ENCODE data around the gene MAML2.

Gene MAML2

GRCh38 chr11:96215826-96216225 is 127.2 kb downstream of the MAML2 start:
- Histone ChIP-seq H3K79me1 (replicated peaks; ENCODE audit: low read length, poor library complexity, severe bottlenecking) (peaks cover 17% of the 10 kb centered on the region), H3K27ac (ENCODE audit: low read length, poor library complexity, severe bottlenecking) (peak overlapping the region; percentile 81), H2BK120ac (ENCODE audit: low read depth, low read length) (peak overlapping the region; percentile 88), H3K9ac (ENCODE audit: low read length) (peak overlapping the region; percentile 39), H3K27me3 (ENCODE audit: control insufficient read depth in 1 of 2, insufficient read depth in 1 of 2, low read length in 2 of 2) (no peaks in the 10 kb centered on the region), H3K4ac (ENCODE audit: low read depth in 1 of 2, low read length in 2 of 2) (peak overlapping the region in 1 of 2 experiments; percentile 62), H4K8ac (ENCODE audit: low read length) (no peak overlapping the region), H3K23ac (ENCODE audit: low read length in 2 of 2) (no peak overlapping the region), H3K36me3 (ENCODE audit: control insufficient read depth in 1 of 2, insufficient read depth in 2 of 2, low read depth in 1 of 2, low read length in 2 of 2) (no peaks in the 10 kb centered on the region), H2BK15ac (ENCODE audit: low read depth, poor library complexity, severe bottlenecking) (no peak overlapping the region), H2AK5ac (ENCODE audit: low read length, severe bottlenecking) (peak overlapping the region; percentile 65), H3K18ac (ENCODE audit: low read depth in 1 of 2, low read length in 2 of 2) (peak overlapping the region in 1 of 2 experiments; percentile 83), H4K91ac (ENCODE audit: low read length) (no peak overlapping the region), H3K4me3 (ENCODE audit: insufficient read depth in 1 of 2, low read depth in 1 of 2, low read length in 2 of 2) (no peak overlapping the region), H2BK5ac (ENCODE audit: low read depth, low read length, poor library complexity, severe bottlenecking) (no peak overlapping the region), H3K14ac (ENCODE audit: low read length in 2 of 2) (no peak overlapping the region), H3K4me2 (ENCODE audit: low read length, poor library complexity, severe bottlenecking) (no peak overlapping the region), H2BK12ac (ENCODE audit: low read length in 2 of 2) (peak overlapping the region in 1 of 2 experiments; percentile 64), H3K9me3 (ENCODE audit: control insufficient read depth, low read length) (no peaks in the 10 kb centered on the region), H3K4me1 (ENCODE audit: control insufficient read depth, insufficient read depth, low read depth, low read length) (peaks cover 6% of the 10 kb centered on the region), H2AFZ (ENCODE audit: low read depth, low read length) (no peak overlapping the region)
- no peak for DNase-seq

GRCh38 chr11:96215110-96215782 is 127.7 kb downstream of the MAML2 start:
- Histone ChIP-seq H3K14ac (ENCODE audit: low read length in 2 of 2) (no peak overlapping the region), H2AK5ac (ENCODE audit: low read length, severe bottlenecking) (no peak overlapping the region), H2BK5ac (ENCODE audit: low read depth, low read length, poor library complexity, severe bottlenecking) (no peak overlapping the region), H4K91ac (ENCODE audit: low read length) (peak overlapping the region; percentile 85), H3K27ac (ENCODE audit: low read length, poor library complexity, severe bottlenecking) (peak overlapping the region; percentile 81), H3K27me3 (ENCODE audit: control insufficient read depth in 1 of 2, insufficient read depth in 1 of 2, low read length in 2 of 2) (no peaks in the 10 kb centered on the region), H3K18ac (ENCODE audit: low read depth in 1 of 2, low read length in 2 of 2) (peak overlapping the region; percentile 64), H3K9me3 (ENCODE audit: control insufficient read depth, low read length) (no peaks in the 10 kb centered on the region), H4K8ac (ENCODE audit: low read length) (no peak overlapping the region), H2BK12ac (ENCODE audit: low read length in 2 of 2) (peak overlapping the region in 1 of 2 experiments; percentile 29), H3K36me3 (ENCODE audit: control insufficient read depth in 1 of 2, insufficient read depth in 2 of 2, low read depth in 1 of 2, low read length in 2 of 2) (no peaks in the 10 kb centered on the region), H3K4me2 (ENCODE audit: low read length, poor library complexity, severe bottlenecking) (no peak overlapping the region), H3K4ac (ENCODE audit: low read depth in 1 of 2, low read length in 2 of 2) (peak overlapping the region in 1 of 2 experiments; percentile 47), H2BK120ac (ENCODE audit: low read depth, low read length) (peak overlapping the region; percentile 88), H3K9ac (ENCODE audit: low read length) (peak overlapping the region; percentile 39), H2AFZ (ENCODE audit: low read depth, low read length) (no peak overlapping the region), H3K4me3 (ENCODE audit: insufficient read depth in 1 of 2, low read depth in 1 of 2, low read length in 2 of 2) (no peak overlapping the region), H3K23ac (ENCODE audit: low read length in 2 of 2) (no peak overlapping the region), H2BK15ac (ENCODE audit: low read depth, poor library complexity, severe bottlenecking) (no peak overlapping the region), H3K79me1 (replicated peaks; ENCODE audit: low read length, poor library complexity, severe bottlenecking) (peaks cover 17% of the 10 kb centered on the region), H3K4me1 (ENCODE audit: control insufficient read depth, insufficient read depth, low read depth, low read length) (peaks cover 6% of the 10 kb centered on the region)
- WGBS: 5% methylated on average over 7 of the region's 7 CpGs
- peak; percentile 92 for DNase-seq

- H2BK5ac ChIP-seq (ENCODE audit: low read depth, low read length, poor library complexity, severe bottlenecking): no peak overlapping the region
- H3K27ac ChIP-seq (ENCODE audit: low read length, poor library complexity, severe bottlenecking): peak overlapping the region; percentile 81
- H3K9me3 ChIP-seq (ENCODE audit: control insufficient read depth, low read length): no peaks in the 10 kb centered on the region
- no peak overlapping the region for H4K8ac ChIP-seq (ENCODE audit: low read length)
- no peak overlapping the region for H3K4me2 ChIP-seq (ENCODE audit: low read length, poor library complexity, severe bottlenecking)
- H3K27me3 ChIP-seq (ENCODE audit: control insufficient read depth in 1 of 2, insufficient read depth in 1 of 2, low read length in 2 of 2): no peaks in the 10 kb centered on the region
- H3K9ac ChIP-seq (ENCODE audit: low read length): peak overlapping the region; percentile 39
- no peak overlapping the region for H4K91ac ChIP-seq (ENCODE audit: low read length)
- no peak overlapping the region for H2BK120ac ChIP-seq (ENCODE audit: low read depth, low read length)
- H3K4me1 ChIP-seq (ENCODE audit: control insufficient read depth, insufficient read depth, low read depth, low read length): peaks cover 6% of the 10 kb centered on the region
- H3K4ac ChIP-seq (ENCODE audit: low read depth in 1 of 2, low read length in 2 of 2): no peak overlapping the region
- no peak overlapping the region for H3K14ac ChIP-seq (ENCODE audit: low read length in 2 of 2)
- 13% methylated on average over 1 of the region's 1 CpG for WGBS
- H3K79me1 ChIP-seq (replicated peaks; ENCODE audit: low read length, poor library complexity, severe bottlenecking): peaks cover 15% of the 10 kb centered on the region
- no peak overlapping the region for H3K18ac ChIP-seq (ENCODE audit: low read depth in 1 of 2, low read length in 2 of 2)
- no peak overlapping the region for H3K23ac ChIP-seq (ENCODE audit: low read length in 2 of 2)
- no peak overlapping the region for H2BK15ac ChIP-seq (ENCODE audit: low read depth, poor library complexity, severe bottlenecking)
- no peak overlapping the region for H3K4me3 ChIP-seq (ENCODE audit: insufficient read depth in 1 of 2, low read depth in 1 of 2, low read length in 2 of 2)
- no peak overlapping the region for H2AK5ac ChIP-seq (ENCODE audit: low read length, severe bottlenecking)
- DNase-seq: no peak
- H3K36me3 ChIP-seq (ENCODE audit: control insufficient read depth in 1 of 2, insufficient read depth in 2 of 2, low read depth in 1 of 2, low read length in 2 of 2): no peaks in the 10 kb centered on the region
- H2BK12ac ChIP-seq (ENCODE audit: low read length in 2 of 2): no peak overlapping the region
- no peak overlapping the region for H2AFZ ChIP-seq (ENCODE audit: low read depth, low read length)
These were observed 128.3 kb downstream of the MAML2 start for GRCh38 chr11:96214777-96215109.

- H3K4me1 ChIP-seq (ENCODE audit: control insufficient read depth, insufficient read depth, low read depth, low read length): peaks cover 6% of the 10 kb centered on the region
- no peak overlapping the region for H3K4me3 ChIP-seq (ENCODE audit: insufficient read depth in 1 of 2, low read depth in 1 of 2, low read length in 2 of 2)
- no peak overlapping the region for H4K8ac ChIP-seq (ENCODE audit: low read length)
- H3K14ac ChIP-seq (ENCODE audit: low read length in 2 of 2): no peak overlapping the region
- H2AK5ac ChIP-seq (ENCODE audit: low read length, severe bottlenecking): no peak overlapping the region
- H2BK12ac ChIP-seq (ENCODE audit: low read length in 2 of 2): no peak overlapping the region
- no peak overlapping the region for H2BK15ac ChIP-seq (ENCODE audit: low read depth, poor library complexity, severe bottlenecking)
- DNase-seq: peak; percentile 90
- H3K4ac ChIP-seq (ENCODE audit: low read depth in 1 of 2, low read length in 2 of 2): no peak overlapping the region
- H3K36me3 ChIP-seq (ENCODE audit: control insufficient read depth in 1 of 2, insufficient read depth in 2 of 2, low read depth in 1 of 2, low read length in 2 of 2): peaks cover 0 to 3% of the 10 kb centered on the region in 2 experiments
- H3K27ac ChIP-seq (ENCODE audit: low read length, poor library complexity, severe bottlenecking): peak overlapping the region; percentile 51
- H3K9me3 ChIP-seq (ENCODE audit: control insufficient read depth, low read length): no peaks in the 10 kb centered on the region
- H3K9ac ChIP-seq (ENCODE audit: low read length): peak overlapping the region; percentile 50
- no peak overlapping the region for H3K4me2 ChIP-seq (ENCODE audit: low read length, poor library complexity, severe bottlenecking)
- no peak overlapping the region for H2AFZ ChIP-seq (ENCODE audit: low read depth, low read length)
- H2BK120ac ChIP-seq (ENCODE audit: low read depth, low read length): no peak overlapping the region
- H3K27me3 ChIP-seq (ENCODE audit: control insufficient read depth in 1 of 2, insufficient read depth in 1 of 2, low read length in 2 of 2): no peaks in the 10 kb centered on the region
- peak overlapping the region in 1 of 2 experiments; percentile 62 for H3K18ac ChIP-seq (ENCODE audit: low read depth in 1 of 2, low read length in 2 of 2)
- 6% methylated on average over 2 of the region's 2 CpGs for WGBS
- peaks cover 10% of the 10 kb centered on the region for H3K79me1 ChIP-seq (replicated peaks; ENCODE audit: low read length, poor library complexity, severe bottlenecking)
- no peak overlapping the region for H3K23ac ChIP-seq (ENCODE audit: low read length in 2 of 2)
- H2BK5ac ChIP-seq (ENCODE audit: low read depth, low read length, poor library complexity, severe bottlenecking): no peak overlapping the region
- no peak overlapping the region for H4K91ac ChIP-seq (ENCODE audit: low read length)
These were observed 129.5 kb downstream of the MAML2 start for GRCh38 chr11:96213500-96213899.

Measured in mesenchymal stem cell (in vitro differentiated cells and primary cell).